Measurements from ENCODE around the gene CLEC10A. TPM values are rescaled to one million over a fixed set of nuclear protein-coding genes. Genes with fewer than 3 reads are reported as not detected.

Gene CLEC10A
- total RNA-seq, 4 donors from 2014 or later, result 0.46 to 5.4 (median 1.9) TPM

- intact Hi-C loops (cut with DNase I; ENCODE audit: low total_unique reads), result no loop called here
- WGBS, 2 donors, result 75 to 81% methylated on average over 13 to 14 of the region's 14 CpGs
- peak in 1 of 2 donors; percentile 71 for DNase-seq (ENCODE audit: low spot score in 2 of 2)
- TF ChIP-seq CTCF (IDR thresholded peaks at IDR 0.05), result no peak
- TF ChIP-seq POLR2A (IDR thresholded peaks at IDR 0.05), result no peak
- H3K4me3 ChIP-seq (ENCODE audit: low read depth, poor library complexity, severe bottlenecking), result no peak within 1 kb of the TSS
Measured at GRCh38 chr17:7114241-7114874, 34.3 kb upstream of the CLEC10A start, which contains the start of gene ASGR2. Gene ASGR2, minus strand, starts transcription at chr17:7114822. Its CDS starts 582 bp downstream, at chr17:7114240.

GRCh38 chr17:7113273-7114071 lies 33.4 kb upstream of the CLEC10A start:
- intact Hi-C loops (cut with DNase I; ENCODE audit: low total_unique reads), result no loop called here

GRCh38 chr17:7112510-7113108 lies 32.6 kb upstream of the CLEC10A start:
- DNase-seq (ENCODE audit: low spot score in 2 of 2), result peak in 1 of 2 donors; percentile 68
- TF ChIP-seq CTCF (IDR thresholded peaks at IDR 0.05), result no peak
- H3K4me3 ChIP-seq (ENCODE audit: low read depth, poor library complexity, severe bottlenecking), result no peak overlapping the region
- 52 to 72% methylated on average over 9 to 10 of the region's 10 CpGs for WGBS, 2 donors
- intact Hi-C loops (cut with DNase I; ENCODE audit: low total_unique reads), result no loop called here

More at GRCh38 chr17:7113273-7114071, 33.4 kb upstream of the CLEC10A start:
- DNase-seq (ENCODE audit: low spot score in 2 of 2), result peak in 1 of 2 donors; percentile 63
- 76 to 84% methylated on average over 15 of the region's 15 CpGs for WGBS, 2 donors
- H3K4me3 ChIP-seq (ENCODE audit: low read depth, poor library complexity, severe bottlenecking), result no peak overlapping the region
- TF ChIP-seq POLR2A (IDR thresholded peaks at IDR 0.05), result no peak
- TF ChIP-seq CTCF (IDR thresholded peaks at IDR 0.05), result peak in 1 of 3 donors; percentile 28

- intact Hi-C loops (cut with DNase I; ENCODE audit: low total_unique reads), result no loop called here
- WGBS, 2 donors, result 41 to 50% methylated on average over 12 of the region's 12 CpGs
- H3K4me3 ChIP-seq (ENCODE audit: low read depth, poor library complexity, severe bottlenecking), result no peak overlapping the region
- DNase-seq (ENCODE audit: low spot score in 2 of 2), result peak in 1 of 2 donors; percentile 74
- TF ChIP-seq CTCF (IDR thresholded peaks at IDR 0.05) (no peak), POLR2A (IDR thresholded peaks at IDR 0.05) (no peak)
Measured at GRCh38 chr17:7111784-7112509, 31.9 kb upstream of the CLEC10A start.

- 48 to 56% methylated on average over 11 of the region's 11 CpGs for WGBS, 2 donors
- TF ChIP-seq CTCF (IDR thresholded peaks at IDR 0.05) (no peak), POLR2A (IDR thresholded peaks at IDR 0.05) (no peak)
- intact Hi-C loops (cut with DNase I; ENCODE audit: low total_unique reads), result no loop called here
- H3K4me3 ChIP-seq (ENCODE audit: low read depth, poor library complexity, severe bottlenecking), result no peak overlapping the region
- DNase-seq (ENCODE audit: low spot score in 2 of 2), result no peak
Measured at GRCh38 chr17:7110617-7111306, 30.7 kb upstream of the CLEC10A start.
